Measurements from ENCODE around the gene ZFP1. TPM values are rescaled to one million over a fixed set of nuclear protein-coding genes. Genes with fewer than 3 reads are reported as not detected.
A peak's percentile ranks its signal among the peaks of the same experiment; 100 is the strongest.

The ZFP1 gene
- polyA plus RNA-seq, 6 donors from 2014 or later: 6.5 to 19.3 (median 10.0) TPM

DNA sequence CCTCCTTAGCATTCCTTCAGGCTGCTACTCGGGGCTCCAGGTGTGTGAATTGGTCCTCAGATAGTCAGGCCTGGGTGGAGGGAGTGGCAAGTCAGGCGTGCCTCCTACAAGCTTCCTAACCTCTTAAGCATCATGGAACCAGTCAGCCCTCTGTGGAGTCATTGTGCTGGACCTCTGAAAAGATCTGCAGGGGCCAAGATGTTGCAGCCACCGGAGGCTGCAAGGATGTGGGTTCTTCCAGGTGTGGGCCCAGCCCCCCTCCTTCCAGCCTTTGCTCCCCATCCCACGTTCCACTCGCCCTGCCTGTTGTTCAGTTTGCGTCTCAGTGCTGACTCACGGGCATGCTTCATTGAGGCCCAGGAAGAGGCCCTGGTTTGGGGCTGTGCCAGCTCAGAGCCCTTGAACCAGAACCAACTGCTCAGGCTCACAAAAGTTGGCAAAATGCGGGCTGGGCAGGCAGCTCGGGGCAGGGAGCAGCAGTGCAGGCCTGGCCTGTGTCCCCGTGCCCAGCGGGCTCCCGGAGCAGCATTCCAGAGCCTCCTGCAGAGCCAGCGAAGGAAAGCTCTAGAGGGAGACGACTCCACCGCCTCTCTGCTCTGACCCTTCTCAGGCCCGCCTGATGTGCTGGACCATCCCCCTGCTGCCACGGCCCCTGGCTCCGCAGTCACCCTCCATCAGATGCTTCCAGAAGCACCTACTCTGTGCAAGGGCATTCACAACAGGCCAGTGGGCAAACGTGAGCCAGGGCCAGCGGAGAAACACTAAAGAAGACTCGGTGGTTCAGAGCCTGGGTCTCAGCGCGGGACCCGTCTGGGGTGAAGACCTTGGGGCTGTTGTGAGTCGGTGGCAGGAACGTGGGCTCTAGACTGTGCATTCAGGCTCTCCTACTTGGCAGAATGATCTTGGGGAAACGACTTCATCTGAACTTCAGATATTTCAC is 39.3 kb upstream of the ZFP1 start:
- Mint-ChIP-seq H3K4me1 (peaks cover 33 to 52% (median 46%) of the 10 kb centered on the region in 3 donors), H3K27me3 (peaks cover 71 to 96% (median 94%) of the 10 kb centered on the region in 3 donors), H3K27ac (peak overlapping the region in 2 of 6 donors; percentile 37 to 45), H3K4me3 (peak overlapping the region in 5 of 8 donors; percentile 1 to 67 (median 37)), H3K36me3 (peaks cover 4 to 7% of the 10 kb centered on the region in 2 donors), H3K9me3 (peaks cover 0 to 5% (median 3%) of the 10 kb centered on the region in 7 donors)
- DNase-seq: peak; percentile 17
- peak; percentile 57 to 59 for ATAC-seq (ENCODE audit: low read depth in 2 of 2)

DNA sequence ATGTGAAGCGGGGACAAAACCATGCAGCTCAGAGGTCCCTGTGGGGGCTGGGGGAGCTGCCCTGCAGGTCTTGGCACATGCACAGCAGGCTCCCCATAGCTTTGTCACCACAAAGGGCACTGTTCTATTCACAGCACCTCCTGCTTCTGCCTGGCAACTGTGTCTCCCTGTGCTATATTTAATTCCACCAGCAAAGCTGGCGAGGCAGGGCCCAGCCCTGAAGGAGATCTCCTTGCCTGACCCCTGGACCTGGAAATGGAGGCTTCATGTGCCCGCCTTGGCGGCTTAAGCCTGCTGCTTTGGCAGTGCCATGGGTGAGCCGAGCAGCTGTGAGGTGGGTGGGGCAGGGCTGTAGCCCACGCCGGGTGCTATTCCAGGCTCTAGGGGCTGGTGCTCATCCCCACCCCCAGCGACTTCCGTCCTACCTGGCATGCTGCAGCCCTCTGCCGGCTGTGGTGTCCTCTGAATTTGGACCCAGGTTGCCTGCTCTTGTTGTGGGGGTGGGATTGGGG is 38.5 kb upstream of the ZFP1 start:
- Mint-ChIP-seq H3K27me3 (peaks cover 64 to 90% (median 87%) of the 10 kb centered on the region in 3 donors), H3K4me1 (peaks cover 33 to 49% (median 46%) of the 10 kb centered on the region in 3 donors), H3K27ac (peak overlapping the region in 4 of 6 donors; percentile 31 to 70 (median 44)), H3K4me3 (peak overlapping the region in 5 of 8 donors; percentile 1 to 67 (median 40)), H3K36me3 (no peaks in the 10 kb centered on the region), H3K9me3 (no peaks in the 10 kb centered on the region)
- DNase-seq (no peak), ATAC-seq (ENCODE audit: low read depth in 2 of 2) (no peak)

DNA sequence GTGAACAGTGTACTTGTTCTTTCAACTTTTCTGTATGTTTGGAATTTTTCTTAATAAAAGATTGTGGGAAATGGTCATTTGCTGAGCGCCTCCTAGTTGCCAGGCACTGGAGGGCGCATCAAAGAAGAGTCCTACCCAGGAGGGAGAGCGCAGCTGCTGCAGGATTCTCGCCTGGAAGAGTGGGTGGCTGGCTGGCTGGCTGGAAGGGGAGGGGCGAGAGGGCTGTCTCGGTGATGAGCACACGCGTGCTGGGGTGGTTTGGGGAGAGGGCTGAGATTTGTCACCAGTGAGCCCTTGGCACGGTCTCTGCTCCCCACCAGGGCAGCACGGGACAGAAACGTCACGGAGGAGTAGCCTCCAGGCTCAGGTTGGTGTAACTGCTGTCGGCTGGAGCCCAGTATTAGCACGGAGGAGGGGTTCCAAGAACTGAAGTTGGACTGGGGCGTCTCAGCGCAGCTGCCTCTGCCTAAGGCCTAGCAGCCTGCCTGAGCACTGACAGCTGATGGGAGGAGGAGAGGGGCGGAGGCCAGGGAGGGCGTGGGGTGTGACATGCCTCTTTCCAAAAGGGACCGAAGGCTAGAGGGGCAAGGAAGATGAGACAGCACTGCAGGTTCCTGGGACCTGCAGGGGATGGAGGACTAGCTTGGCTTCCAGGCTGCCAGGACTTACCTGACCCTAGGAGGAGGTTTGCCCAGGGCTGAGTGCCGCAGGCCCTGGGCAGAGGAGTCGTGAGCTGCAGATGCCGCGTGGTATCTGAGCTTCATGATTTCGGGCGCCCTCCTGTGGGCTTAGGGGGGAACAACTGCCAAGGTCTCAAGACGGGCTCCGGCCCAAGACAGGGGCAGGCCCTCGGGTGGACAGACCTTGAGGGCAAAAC is 37.4 kb upstream of the ZFP1 start:
- peaks cover 57 to 79% (median 76%) of the 10 kb centered on the region in 3 donors for H3K27me3 Mint-ChIP-seq
- no peaks in the 10 kb centered on the region for H3K9me3 Mint-ChIP-seq
- peaks cover 29 to 40% (median 38%) of the 10 kb centered on the region in 3 donors for H3K4me1 Mint-ChIP-seq
- no peaks in the 10 kb centered on the region for H3K36me3 Mint-ChIP-seq
- DNase-seq (peak; percentile 66), ATAC-seq (ENCODE audit: low read depth in 2 of 2) (peak; percentile 75 to 76)
- H3K4me3 Mint-ChIP-seq: peak overlapping the region in 6 of 8 donors; percentile 10 to 75 (median 41)
- no peak overlapping the region for H3K27ac Mint-ChIP-seq

DNA sequence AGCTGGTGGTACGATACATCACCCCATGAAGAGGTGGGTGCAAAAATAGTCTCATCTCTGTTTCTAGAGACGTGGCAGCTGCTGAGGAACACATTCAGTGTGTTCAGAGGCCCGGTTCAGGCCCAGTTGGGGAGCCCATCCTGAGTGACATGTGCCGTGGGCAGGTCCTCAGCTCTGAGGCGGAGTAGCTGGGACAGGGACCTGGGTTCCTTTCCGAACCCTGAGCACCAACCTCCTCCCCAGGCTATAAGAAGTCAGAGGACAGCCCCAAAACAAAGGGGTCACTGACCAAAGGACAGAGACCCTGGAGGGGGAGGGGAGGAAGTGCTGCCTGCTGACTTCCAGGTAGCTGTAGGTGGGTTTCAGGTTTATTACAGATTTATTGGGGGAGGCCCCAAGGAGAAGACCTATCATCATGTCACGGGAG is 36.8 kb upstream of the ZFP1 start:
- Mint-ChIP-seq H3K27ac (no peak overlapping the region), H3K4me1 (peaks cover 29 to 39% (median 38%) of the 10 kb centered on the region in 3 donors), H3K9me3 (no peaks in the 10 kb centered on the region), H3K36me3 (no peaks in the 10 kb centered on the region), H3K4me3 (peak overlapping the region in 1 of 8 donors; percentile 19), H3K27me3 (peaks cover 51 to 72% (median 69%) of the 10 kb centered on the region in 3 donors)
- ATAC-seq (ENCODE audit: low read depth in 2 of 2) (peak; percentile 3 to 26), DNase-seq (no peak)

DNA sequence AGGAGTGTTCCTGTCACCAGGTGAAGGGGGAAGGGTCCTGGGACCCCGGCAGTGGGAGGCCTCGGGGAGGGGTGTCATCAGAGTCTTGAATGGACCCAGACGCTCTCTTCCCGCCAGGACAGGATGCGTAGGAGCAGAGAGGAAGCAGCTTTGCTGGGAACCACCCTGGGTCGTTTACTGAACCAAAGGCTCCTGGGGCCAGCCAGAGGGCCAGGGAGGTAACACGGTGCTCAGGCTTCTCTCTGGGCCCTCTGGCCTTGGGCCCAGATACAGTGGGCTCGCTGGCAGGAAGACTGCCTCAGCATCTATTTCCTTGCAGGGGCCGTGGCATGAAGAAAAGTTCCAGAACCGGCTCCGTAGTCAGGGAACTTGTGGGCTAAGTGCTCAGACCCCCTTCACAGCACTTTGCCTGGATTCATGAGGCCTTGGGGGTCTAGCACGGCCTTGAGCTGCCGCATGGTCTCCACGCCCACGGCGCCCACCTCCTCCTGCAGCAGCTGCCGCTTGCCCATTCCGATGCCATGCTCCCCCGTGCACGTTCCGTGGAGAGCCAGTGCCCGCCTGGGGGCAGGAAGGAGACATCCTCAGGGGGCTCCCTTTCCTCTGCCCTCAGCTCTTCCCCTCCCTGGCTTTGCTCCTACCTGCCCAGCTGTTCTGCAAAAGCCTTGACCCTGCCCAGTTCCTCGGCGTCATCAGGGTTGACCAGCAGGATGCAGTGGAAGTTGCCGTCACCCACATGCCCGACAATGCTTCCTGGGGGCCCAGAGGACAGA is 36.2 kb upstream of the ZFP1 start:
- no peak for ATAC-seq (ENCODE audit: low read depth in 2 of 2)
- Mint-ChIP-seq H3K27me3 (peaks cover 50 to 66% (median 63%) of the 10 kb centered on the region in 3 donors), H3K4me3 (no peak overlapping the region), H3K9me3 (no peaks in the 10 kb centered on the region), H3K4me1 (peaks cover 28 to 39% (median 38%) of the 10 kb centered on the region in 3 donors), H3K36me3 (no peaks in the 10 kb centered on the region), H3K27ac (peak overlapping the region in 1 of 6 donors; percentile 59)
- DNase-seq: no peak

DNA sequence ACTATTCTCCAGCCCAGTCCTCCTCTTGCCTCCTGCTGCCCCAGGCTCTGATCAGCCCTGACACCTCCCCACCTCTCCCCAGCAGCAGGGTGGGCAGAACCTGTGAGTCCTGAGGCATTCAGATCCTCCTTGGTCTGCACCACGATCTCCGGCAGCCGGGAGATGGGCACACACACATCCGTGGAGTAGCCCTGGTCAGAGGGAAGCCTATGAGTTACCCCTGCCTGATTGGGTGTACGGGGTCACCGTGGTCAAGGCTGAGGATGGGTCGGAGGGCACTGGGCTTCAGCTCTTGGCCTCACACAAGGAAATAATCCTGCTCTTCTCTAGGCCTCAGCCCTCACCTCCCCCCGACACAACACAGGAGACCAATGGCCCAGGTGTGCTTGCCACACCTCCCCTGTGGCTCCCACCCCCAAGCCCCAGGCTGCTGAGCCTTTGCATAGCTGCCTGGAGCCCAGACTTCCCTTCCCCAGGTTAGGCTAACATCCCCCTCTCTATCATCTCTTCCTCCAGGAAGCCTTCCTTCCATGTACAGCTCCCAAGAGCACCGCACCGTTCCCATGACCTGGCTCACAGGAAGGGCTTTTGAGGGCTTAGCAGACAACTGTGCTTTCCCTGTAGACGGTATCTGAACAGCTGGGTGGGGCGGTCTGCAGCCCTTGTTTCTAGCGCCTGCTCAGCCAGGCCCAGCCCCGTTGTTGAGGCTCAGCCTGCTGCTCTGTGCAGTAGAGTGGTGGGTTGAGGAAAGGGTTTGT is 35.4 kb upstream of the ZFP1 start:
- Mint-ChIP-seq H3K27ac (peak overlapping the region in 1 of 6 donors; percentile 59), H3K36me3 (no peaks in the 10 kb centered on the region), H3K9me3 (no peaks in the 10 kb centered on the region), H3K4me1 (peaks cover 25 to 38% (median 38%) of the 10 kb centered on the region in 3 donors), H3K4me3 (no peak overlapping the region), H3K27me3 (peaks cover 43 to 62% (median 56%) of the 10 kb centered on the region in 3 donors)
- no peak for DNase-seq
- ATAC-seq (ENCODE audit: low read depth in 2 of 2): no peak

DNA sequence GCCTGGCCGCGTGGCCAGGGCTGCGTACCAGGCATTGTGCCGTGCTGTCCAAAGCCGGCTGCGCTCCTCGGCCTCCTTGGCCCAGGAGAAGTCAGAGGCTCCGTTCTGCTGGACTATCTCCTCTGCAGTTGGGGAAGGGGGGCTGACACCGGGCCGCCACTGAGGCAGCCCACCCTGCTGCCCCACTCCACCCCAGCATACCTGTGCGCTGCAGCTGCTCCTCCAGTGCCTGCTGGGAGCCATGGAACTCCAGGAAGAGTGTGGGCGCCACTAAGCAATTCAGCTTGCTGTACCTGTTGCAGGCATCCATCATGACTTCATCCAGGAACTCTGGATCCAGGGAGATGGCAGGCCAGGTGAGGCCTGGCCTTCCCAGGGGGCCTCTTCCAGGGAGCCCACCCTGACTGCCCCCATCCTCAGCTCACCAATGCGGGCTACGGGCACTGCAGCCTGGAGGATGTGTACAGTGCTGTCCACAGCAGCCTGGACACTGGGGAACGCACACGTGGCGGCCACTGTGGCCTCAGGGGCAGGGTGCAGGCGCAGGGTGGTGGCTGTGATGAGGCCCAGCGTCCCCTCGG is 34.7 kb upstream of the ZFP1 start:
- H3K27ac Mint-ChIP-seq: no peak overlapping the region
- no peak overlapping the region for H3K4me3 Mint-ChIP-seq
- DNase-seq: no peak
- ATAC-seq (ENCODE audit: low read depth in 2 of 2): no peak
- H3K36me3 Mint-ChIP-seq: no peaks in the 10 kb centered on the region
- H3K4me1 Mint-ChIP-seq: peaks cover 24 to 37% (median 33%) of the 10 kb centered on the region in 3 donors
- no peaks in the 10 kb centered on the region for H3K9me3 Mint-ChIP-seq
- H3K27me3 Mint-ChIP-seq: peaks cover 40 to 55% (median 48%) of the 10 kb centered on the region in 3 donors

DNA sequence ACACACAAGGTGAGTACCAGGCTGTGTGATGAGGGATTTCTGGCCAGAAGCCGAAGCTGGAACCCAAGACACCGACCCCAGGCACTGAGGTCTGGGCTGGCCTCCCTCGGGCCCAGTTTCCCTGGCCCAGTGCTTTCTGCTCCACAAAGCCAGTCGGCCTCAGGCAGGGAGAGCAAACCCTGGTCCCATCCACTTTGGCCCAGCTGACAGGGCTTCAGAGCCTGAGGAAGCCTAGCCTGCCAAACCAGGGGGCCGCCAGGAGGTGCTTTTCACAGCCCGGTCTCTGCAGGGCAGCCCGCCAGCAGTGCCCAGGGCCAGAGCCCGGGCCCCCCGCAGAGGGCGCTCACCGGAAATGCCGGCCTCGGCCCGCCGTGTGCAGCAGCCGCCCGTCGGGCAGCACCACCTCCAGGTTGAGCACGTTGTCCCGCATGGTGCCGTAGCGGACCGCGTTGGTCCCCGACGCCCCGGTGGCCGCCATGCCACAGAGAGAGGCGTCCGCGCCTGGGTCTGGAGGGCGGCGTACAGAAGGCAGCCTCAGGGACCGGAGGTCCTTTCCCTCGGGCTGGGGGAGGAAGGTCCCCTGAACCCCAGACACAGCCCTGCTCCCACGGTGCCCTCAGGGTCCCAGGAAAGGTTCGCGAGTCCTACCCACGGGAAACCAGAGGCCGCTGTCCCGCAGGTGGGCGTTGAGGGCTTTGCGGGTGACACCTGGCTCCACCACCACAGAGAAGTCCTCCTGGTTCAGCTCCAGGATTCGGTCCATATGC is 34.0 kb upstream of the ZFP1 start:
- Mint-ChIP-seq H3K27me3 (peaks cover 34 to 48% (median 41%) of the 10 kb centered on the region in 3 donors), H3K27ac (no peak overlapping the region), H3K36me3 (no peaks in the 10 kb centered on the region), H3K4me3 (no peak overlapping the region), H3K4me1 (peaks cover 17 to 30% (median 25%) of the 10 kb centered on the region in 3 donors), H3K9me3 (no peaks in the 10 kb centered on the region)
- DNase-seq (no peak), ATAC-seq (ENCODE audit: low read depth in 2 of 2) (no peak)

DNA sequence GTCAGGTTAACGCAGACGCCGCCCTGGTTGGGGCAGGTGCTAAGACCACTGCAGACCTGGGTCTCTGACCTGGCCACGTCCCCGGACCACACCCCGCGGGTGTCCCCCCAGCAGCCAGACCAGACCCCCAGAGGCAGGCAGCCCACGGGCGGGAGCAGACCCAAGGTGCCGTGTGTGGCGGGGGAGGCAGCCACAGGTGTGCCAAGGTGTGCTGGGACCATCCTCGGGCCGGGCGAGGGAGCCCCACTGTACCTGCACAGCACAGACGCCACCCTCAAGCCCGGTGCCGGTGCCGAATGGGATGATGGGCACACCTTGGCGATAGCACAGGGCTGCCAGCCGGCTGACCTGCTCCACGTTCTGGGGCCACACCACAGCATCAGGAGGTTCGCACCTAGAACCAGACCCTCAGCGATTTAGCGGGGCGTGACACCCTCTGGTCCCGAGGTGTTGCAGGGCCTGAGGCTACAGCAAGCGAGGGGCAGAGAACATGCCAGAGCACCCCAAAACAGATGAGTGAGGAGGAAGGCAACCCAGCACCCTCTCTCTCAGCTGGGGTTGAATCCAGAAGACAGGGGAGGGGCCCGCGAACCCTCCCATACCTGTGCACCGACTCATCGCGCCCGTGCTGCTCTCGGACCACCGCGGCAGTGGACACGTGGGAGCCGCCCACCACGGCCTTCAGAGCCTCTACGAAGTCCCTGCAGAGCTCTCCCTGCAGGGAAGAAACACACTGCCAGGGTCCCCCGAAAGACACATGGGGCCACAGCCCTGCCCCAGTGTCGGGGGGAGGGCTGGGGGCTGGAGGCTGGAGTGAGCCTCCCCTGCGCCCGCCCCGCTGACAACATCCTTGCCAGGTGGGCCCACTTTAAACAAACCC is 33.1 kb upstream of the ZFP1 start:
- H3K36me3 Mint-ChIP-seq: no peaks in the 10 kb centered on the region
- peaks cover 28 to 40% (median 33%) of the 10 kb centered on the region in 3 donors for H3K27me3 Mint-ChIP-seq
- H3K4me1 Mint-ChIP-seq: peaks cover 9 to 22% (median 17%) of the 10 kb centered on the region in 3 donors
- no peak for ATAC-seq (ENCODE audit: low read depth in 2 of 2)
- H3K9me3 Mint-ChIP-seq: peaks cover 0 to 2% (median 0%) of the 10 kb centered on the region in 7 donors
- DNase-seq: no peak
- no peak overlapping the region for H3K4me3 Mint-ChIP-seq
- H3K27ac Mint-ChIP-seq: no peak overlapping the region

DNA sequence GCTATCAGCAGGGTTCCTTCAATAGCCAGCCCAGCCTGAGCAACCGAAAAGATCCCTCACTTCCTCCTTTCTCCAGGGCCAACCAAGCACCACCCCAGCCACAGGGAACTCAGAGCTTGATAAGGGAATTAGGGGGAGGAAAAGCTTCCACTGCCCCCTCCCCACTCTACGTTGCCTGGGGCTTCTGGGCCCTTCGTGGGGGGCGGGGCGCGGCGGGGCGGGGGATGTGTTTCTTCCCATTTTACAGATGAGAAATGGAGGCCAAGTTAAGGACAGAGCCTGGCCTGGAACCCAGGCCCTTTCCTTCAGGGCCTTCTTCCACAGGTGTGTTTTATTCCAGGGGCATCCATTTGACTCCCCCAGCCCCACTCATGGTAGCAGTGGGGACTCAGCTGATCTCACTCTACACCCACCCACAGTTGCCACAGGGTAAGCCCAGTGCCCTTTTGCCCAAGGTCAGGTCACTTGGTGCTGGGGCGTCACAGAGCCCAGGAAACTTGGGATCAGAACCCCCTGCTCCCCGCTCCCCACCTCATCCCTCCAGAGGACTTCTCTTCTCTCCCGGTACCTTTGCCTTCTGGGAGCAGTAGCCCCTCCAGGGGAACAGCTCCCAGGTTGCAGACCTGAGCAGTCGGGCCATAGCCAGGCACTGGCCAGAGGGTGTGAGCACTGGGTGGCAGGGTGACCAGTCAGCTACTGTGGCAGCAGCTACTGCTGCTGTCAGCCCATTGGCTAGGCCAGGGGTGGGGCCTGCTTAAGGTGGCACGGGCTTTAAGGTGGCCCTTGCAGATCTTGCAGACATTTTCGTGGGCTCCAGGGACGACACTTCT is 32.0 kb upstream of the ZFP1 start, which contains the start of gene LDHD:
TSS of gene LDHD (minus strand) at position 700 of the 830 bp plus-strand sequence. CDS start at position 640, 60 bp downstream.
- Mint-ChIP-seq H3K27me3 (peaks cover 17 to 28% (median 22%) of the 10 kb centered on the region in 3 donors), H3K27ac (no peak within 1 kb of the TSS), H3K4me3 (peak within 1 kb of the TSS in 1 of 8 donors; percentile 52), H3K9me3 (peaks cover 0 to 5% (median 3%) of the 10 kb centered on the region in 7 donors), H3K4me1 (peaks cover 0 to 11% (median 6%) of the 10 kb centered on the region in 3 donors), H3K36me3 (no peaks in the 10 kb centered on the region)
- DNase-seq (no peak), ATAC-seq (ENCODE audit: low read depth in 2 of 2) (no peak)
